ENCODE results near the gene SCAF1. TPM values are rescaled to one million over a fixed set of nuclear protein-coding genes. Genes with fewer than 3 reads are reported as not detected.

SCAF1 gene, protein sequence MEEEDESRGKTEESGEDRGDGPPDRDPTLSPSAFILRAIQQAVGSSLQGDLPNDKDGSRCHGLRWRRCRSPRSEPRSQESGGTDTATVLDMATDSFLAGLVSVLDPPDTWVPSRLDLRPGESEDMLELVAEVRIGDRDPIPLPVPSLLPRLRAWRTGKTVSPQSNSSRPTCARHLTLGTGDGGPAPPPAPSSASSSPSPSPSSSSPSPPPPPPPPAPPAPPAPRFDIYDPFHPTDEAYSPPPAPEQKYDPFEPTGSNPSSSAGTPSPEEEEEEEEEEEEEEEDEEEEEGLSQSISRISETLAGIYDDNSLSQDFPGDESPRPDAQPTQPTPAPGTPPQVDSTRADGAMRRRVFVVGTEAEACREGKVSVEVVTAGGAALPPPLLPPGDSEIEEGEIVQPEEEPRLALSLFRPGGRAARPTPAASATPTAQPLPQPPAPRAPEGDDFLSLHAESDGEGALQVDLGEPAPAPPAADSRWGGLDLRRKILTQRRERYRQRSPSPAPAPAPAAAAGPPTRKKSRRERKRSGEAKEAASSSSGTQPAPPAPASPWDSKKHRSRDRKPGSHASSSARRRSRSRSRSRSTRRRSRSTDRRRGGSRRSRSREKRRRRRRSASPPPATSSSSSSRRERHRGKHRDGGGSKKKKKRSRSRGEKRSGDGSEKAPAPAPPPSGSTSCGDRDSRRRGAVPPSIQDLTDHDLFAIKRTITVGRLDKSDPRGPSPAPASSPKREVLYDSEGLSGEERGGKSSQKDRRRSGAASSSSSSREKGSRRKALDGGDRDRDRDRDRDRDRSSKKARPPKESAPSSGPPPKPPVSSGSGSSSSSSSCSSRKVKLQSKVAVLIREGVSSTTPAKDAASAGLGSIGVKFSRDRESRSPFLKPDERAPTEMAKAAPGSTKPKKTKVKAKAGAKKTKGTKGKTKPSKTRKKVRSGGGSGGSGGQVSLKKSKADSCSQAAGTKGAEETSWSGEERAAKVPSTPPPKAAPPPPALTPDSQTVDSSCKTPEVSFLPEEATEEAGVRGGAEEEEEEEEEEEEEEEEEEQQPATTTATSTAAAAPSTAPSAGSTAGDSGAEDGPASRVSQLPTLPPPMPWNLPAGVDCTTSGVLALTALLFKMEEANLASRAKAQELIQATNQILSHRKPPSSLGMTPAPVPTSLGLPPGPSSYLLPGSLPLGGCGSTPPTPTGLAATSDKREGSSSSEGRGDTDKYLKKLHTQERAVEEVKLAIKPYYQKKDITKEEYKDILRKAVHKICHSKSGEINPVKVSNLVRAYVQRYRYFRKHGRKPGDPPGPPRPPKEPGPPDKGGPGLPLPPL
- 100 to 1,000 TPM in 1 of 2 donors, 10 to 100 TPM in 1; 75.8 to 106 TPM for total RNA-seq

DNA sequence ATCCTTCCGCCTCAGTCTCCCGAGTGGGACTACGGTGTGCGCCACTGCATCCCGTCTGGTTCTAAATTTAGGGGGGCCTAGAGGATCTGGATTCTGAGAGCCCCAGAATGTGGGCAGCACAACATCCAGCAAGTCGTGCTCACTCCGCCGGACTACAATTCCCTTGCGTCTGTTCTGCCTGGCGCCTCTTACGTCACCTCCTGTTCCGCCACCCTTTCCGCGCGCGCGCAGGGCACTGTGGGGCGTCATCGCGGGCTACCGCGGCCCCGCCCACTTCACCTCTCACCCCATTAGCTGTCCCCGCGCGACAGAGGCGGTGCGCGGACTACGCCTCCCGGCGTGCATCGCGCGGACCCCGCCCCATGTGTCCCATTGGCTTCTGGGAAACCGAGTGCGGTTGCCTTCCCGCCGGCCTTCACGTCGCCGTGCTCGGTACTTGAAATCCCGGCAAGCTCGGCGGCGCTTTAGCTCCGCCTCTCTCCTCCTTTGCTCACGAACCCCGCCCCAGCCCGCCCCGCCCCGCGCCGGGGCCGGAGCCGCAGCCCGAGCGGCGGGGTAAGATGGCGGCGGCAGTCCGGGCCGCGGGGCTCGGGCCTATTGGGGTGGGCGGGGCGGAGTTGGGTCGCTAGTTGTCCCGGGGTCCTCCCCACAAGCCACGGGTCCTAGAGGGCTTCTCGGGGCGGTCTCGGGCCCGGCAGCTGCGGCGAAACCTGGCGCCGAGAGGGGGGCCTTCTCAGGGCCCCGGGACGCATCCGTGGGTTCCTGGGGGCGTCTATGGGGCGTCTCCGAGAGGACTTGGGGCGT is at the start of gene SCAF1:
SCAF1 (plus strand) TSS at position 522 of the 804 bp plus-strand sequence. CDS start 2,818 bp downstream, outside the sequence.
- Mint-ChIP-seq H3K4me1 (ENCODE audit: low read depth in 2 of 2) (peaks cover 54 to 57% of the 10 kb centered on the region in 2 donors), H3K4me3 (peak within 1 kb of the TSS; percentile 99), H3K27me3 (peaks cover 0 to 4% of the 10 kb centered on the region in 2 donors), H3K9me3 (no peaks in the 10 kb centered on the region), H3K27ac (peak within 1 kb of the TSS; percentile 99), H3K36me3 (no peaks in the 10 kb centered on the region)
- DNase-seq (ENCODE audit: low spot score) = peak; percentile 100
- ATAC-seq = peak; percentile 83 to 86

DNA sequence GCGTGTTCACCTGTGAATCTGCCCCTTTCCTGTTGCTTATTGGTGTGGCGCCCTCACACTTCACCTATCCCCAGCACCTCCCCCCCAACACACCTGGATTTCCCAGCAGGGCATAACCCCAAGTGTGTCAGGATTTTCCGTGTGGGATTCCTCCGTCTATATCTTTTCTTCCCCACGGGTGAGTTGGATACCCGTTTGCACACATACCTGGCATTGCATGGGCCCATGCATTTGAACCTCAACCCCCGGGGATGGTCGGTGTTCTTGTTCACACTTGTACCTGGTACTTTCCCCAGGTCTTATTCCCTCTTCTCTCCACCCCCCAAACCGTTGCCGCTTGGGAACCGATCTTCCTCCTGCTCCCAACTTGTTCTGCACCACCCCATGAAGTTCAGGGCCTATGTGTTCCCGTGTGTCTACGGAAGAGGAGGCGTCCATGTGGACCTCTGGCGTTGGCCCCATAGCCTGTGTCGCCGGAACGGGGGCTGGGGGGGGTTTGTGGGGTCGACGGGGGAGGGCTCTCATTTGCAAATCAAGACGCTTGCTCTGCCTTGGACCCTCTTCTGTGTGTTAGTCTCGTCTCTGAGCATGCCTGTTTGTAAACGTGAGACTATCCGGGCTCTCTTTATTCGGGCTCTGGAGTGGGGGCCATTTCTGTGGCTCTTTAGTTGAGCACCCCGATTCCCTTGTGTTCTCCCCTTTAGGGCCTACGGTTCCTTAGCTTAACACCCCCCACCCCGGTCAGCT is 49.4 kb upstream of the SCAF1 start:
- H3K36me3 Mint-ChIP-seq = peaks cover 10% of the 10 kb centered on the region
- peaks cover 29 to 35% of the 10 kb centered on the region in 2 donors for H3K4me1 Mint-ChIP-seq (ENCODE audit: low read depth in 2 of 2)
- ATAC-seq (no peak), DNase-seq (ENCODE audit: low spot score) (no peak)
- H3K4me3 Mint-ChIP-seq = peak overlapping the region; percentile 94
- H3K27ac Mint-ChIP-seq = peak overlapping the region; percentile 86 to 88
- H3K27me3 Mint-ChIP-seq = no peaks in the 10 kb centered on the region
- no peaks in the 10 kb centered on the region for H3K9me3 Mint-ChIP-seq

DNA sequence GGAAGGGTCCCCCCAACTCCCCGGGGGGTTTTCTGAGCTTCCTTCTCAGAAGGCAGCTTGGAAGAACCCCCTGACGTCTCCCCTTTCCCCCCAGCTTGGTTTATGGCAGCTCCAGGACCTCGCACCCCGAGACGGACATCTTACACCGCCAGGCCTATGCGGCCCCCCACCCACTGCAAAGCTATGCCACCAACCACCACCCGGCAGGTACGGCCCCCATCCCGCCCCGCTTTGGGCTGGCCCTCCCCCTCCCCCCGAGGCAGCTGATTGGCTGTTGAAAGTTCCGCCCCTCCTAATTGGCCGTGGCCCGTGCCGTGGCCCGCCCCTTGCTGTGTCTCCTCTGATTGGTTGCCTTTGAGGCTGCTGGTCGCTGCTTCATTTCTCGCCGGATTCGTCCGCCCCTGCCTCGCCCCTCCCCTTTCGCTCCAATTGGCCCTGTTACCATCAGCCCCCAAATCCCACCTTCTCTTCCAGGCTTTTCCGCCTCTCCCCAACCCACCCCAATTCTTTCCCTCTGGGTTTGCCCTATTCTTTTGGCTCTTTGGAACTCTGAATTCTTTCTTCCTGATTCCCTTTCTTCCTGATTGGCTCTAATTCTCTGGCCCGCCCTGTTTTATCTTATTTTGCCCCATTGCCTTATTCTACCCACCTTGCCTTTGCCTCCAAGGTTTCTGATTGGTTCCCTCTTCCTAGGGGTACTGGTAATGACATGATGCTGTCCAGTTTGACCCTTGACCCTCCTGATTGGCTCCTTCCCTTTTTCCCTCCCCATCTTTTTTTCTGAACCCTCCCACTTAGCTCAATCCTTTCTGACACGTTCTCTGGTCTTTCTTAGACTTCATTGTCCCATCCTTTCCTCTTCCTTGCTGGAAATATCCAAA is 48.5 kb upstream of the SCAF1 start:
- H3K4me3 Mint-ChIP-seq = peak overlapping the region; percentile 94
- H3K36me3 Mint-ChIP-seq = peaks cover 10% of the 10 kb centered on the region
- peak overlapping the region; percentile 86 to 88 for H3K27ac Mint-ChIP-seq
- DNase-seq (ENCODE audit: low spot score) (peak; percentile 94), ATAC-seq (peak; percentile 71 to 82)
- H3K27me3 Mint-ChIP-seq = no peaks in the 10 kb centered on the region
- peaks cover 29 to 35% of the 10 kb centered on the region in 2 donors for H3K4me1 Mint-ChIP-seq (ENCODE audit: low read depth in 2 of 2)
- no peaks in the 10 kb centered on the region for H3K9me3 Mint-ChIP-seq

DNA sequence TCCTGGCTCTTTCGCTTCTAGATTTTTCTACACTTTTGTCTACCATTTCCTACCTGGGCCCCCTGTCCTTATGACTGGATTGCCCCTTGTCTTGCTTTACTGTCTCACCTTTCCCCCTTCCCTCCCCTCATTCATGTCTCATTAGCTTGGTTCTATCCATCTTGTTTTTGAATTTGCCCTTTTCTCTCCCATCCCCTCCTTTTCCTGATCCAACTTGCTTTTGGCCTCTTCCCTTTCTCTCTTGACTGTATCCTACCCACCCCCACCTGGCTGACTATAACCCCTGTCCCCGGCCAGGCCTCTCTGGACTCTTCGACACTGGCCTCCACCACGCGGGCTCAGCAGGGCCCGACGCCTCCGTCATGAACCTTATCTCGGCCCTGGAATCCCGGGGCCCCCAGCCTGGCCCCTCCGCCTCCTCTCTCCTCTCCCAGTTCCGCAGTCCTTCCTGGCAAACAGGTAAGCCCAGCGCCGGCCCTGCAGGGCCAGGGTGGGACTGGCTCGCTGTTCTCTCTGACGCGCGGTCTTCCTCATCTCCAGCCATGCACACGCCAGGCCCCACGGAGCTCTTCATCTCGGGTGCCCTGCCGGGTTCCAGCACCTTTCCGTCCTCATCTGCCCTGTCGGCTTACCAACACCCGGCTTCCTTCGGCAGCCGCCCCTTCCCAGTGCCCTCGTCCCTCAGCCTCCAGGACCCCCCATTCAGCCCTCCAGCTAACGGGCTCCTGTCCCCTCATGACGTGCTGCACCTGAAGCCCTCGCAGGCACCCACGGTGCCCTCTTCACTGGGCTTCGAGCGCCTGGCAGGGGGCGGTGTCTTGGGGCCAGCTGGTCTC is 47.6 kb upstream of the SCAF1 start:
- Mint-ChIP-seq H3K27me3 (no peaks in the 10 kb centered on the region), H3K4me3 (peak overlapping the region; percentile 94), H3K4me1 (ENCODE audit: low read depth in 2 of 2) (peaks cover 23 to 32% of the 10 kb centered on the region in 2 donors), H3K9me3 (no peaks in the 10 kb centered on the region), H3K27ac (peak overlapping the region; percentile 86 to 88), H3K36me3 (peaks cover 10% of the 10 kb centered on the region)
- ATAC-seq = no peak
- DNase-seq (ENCODE audit: low spot score) = no peak

DNA sequence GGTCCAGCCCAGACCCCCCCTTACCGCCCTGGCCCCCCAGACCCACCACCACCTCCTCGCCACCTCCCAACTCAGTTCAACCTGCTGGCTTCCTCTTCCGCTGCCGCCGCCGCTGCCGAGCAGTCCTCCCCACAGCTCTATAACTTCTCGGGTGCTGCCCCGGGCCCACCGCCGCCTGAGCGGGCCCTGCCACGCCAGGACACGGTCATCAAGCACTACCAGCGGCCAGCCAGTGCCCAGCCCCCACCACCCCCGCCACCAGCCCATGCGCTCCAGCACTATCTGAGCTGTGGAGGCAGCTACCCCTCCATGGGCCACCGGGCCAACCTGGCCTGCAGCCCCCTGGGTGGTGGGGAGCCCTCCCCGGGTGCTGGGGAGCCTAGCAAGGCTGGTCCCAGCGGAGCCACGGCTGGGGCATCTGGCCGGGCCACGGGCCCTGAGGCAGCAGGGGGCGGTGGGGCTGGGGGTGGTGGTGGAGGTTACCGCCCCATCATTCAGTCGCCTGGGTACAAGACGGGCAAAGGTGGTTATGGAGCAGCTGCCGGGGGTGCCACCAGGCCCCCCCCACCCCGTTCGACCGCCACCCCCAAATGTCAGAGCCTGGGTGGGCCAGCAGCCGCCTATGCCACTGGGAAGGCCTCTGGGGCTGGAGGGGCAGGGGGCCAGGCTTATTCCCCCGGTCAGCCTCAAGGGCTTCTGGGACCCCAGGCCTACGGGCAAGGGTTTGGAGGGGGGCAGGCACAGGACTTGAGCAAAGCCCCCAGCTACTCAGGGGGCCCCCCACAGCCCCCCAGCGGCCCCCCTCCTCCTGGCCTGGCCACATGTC is 46.8 kb upstream of the SCAF1 start:
- no peak for DNase-seq (ENCODE audit: low spot score)
- Mint-ChIP-seq H3K27me3 (no peaks in the 10 kb centered on the region), H3K4me3 (peak overlapping the region; percentile 94), H3K27ac (no peak overlapping the region), H3K36me3 (peaks cover 10% of the 10 kb centered on the region), H3K9me3 (no peaks in the 10 kb centered on the region), H3K4me1 (ENCODE audit: low read depth in 2 of 2) (peaks cover 29 to 31% of the 10 kb centered on the region in 2 donors)
- ATAC-seq = no peak

DNA sequence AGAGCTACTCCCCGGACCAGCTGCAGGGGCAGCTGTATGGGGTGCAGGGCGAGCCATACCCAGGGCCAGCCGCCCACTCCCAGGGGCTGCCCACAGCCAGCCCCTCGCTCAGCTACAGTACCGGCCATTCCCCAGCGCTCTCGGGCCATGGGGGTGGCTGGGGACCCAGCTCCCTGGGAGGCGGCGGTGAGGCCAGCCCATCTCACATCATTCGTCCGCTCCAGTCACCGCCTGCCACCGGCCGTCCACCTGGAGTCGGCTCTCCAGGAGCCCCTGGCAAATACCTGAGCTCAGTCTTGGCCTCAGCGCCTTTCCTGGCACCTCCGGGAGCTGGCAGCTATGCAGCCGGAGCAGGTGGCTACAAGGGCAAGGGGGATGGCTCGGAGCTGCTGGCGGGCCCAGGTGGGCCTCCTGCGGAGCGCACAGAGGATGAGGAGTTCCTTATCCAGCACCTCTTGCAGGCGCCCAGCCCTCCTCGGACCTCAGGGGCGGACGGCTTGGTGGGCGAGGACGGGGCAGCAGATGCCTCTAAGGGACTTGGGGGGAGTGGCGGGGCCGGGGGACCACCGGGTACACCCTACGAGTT is 46.1 kb upstream of the SCAF1 start:
- H3K9me3 Mint-ChIP-seq = no peaks in the 10 kb centered on the region
- no peak for DNase-seq (ENCODE audit: low spot score)
- H3K27ac Mint-ChIP-seq = no peak overlapping the region
- ATAC-seq = no peak
- no peaks in the 10 kb centered on the region for H3K27me3 Mint-ChIP-seq
- H3K4me3 Mint-ChIP-seq = no peak overlapping the region
- H3K36me3 Mint-ChIP-seq = peaks cover 10% of the 10 kb centered on the region
- peaks cover 31 to 33% of the 10 kb centered on the region in 2 donors for H3K4me1 Mint-ChIP-seq (ENCODE audit: low read depth in 2 of 2)

DNA sequence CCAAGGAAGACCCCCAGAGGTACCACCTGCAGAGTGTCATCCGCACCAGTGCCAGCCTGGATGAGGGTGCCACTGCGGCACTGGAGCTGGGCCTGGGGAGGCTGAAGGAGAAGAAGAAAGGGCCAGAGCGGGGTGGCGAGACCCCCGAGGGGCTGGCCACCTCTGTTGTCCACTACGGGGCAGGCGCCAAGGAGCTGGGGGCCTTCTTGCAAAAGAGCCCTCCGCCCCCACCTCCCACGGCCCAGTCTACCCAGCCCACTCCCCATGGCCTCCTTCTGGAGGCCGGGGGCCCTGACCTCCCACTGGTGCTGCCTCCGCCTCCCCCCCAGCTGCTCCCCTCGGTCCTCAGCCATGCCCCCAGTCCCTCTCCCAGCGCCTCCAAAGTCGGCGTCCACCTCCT is 45.6 kb upstream of the SCAF1 start:
- no peaks in the 10 kb centered on the region for H3K9me3 Mint-ChIP-seq

DNA sequence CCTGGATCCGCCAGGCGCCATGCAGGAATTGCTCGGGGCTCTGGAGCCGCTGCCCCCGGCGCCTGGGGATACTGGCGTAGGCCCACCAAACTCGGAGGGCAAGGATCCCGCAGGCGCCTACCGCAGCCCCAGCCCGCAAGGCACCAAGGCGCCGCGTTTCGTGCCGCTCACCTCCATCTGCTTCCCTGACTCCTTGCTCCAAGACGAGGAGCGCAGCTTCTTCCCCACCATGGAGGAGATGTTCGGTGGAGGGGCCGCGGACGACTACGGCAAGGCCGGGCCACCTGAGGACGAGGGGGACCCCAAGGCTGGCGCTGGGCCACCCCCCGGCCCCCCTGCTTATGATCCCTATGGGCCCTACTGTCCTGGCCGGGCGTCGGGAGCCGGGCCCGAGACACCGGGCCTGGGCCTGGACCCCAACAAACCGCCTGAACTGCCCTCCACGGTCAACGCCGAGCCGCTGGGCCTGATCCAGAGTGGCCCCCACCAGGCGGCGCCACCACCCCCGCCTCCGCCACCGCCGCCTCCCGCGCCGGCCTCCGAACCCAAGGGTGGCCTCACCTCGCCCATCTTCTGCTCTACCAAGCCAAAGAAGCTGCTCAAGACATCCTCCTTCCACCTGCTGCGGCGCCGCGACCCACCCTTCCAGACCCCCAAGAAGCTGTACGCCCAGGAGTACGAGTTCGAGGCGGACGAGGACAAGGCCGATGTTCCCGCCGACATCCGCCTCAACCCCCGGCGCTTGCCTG is 44.9 kb upstream of the SCAF1 start:
- Mint-ChIP-seq H3K4me1 (ENCODE audit: low read depth in 2 of 2) (peaks cover 33 to 36% of the 10 kb centered on the region in 2 donors), H3K36me3 (peaks cover 10% of the 10 kb centered on the region), H3K4me3 (no peak overlapping the region), H3K27me3 (no peaks in the 10 kb centered on the region), H3K27ac (no peak overlapping the region), H3K9me3 (no peaks in the 10 kb centered on the region)
- ATAC-seq = no peak
- DNase-seq (ENCODE audit: low spot score) = no peak

More for the DNA sequence above, 45.6 kb upstream of the SCAF1 start:
- Mint-ChIP-seq H3K4me1 (ENCODE audit: low read depth in 2 of 2) (peaks cover 34 to 36% of the 10 kb centered on the region in 2 donors), H3K4me3 (no peak overlapping the region), H3K27me3 (no peaks in the 10 kb centered on the region), H3K36me3 (peaks cover 10% of the 10 kb centered on the region), H3K27ac (no peak overlapping the region)
- DNase-seq (ENCODE audit: low spot score) (no peak), ATAC-seq (no peak)

DNA sequence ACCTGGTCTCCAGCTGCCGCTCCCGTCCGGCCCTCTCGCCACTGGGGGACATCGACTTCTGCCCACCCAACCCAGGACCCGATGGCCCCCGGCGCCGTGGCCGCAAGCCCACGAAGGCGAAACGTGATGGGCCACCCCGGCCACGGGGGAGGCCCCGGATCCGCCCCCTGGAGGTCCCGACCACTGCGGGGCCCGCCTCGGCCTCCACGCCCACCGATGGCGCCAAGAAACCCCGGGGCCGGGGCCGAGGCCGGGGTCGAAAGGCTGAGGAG is 44.4 kb upstream of the SCAF1 start:
- no peak for DNase-seq (ENCODE audit: low spot score)
- H3K36me3 Mint-ChIP-seq = peaks cover 10% of the 10 kb centered on the region
- no peak overlapping the region for H3K27ac Mint-ChIP-seq
- H3K4me1 Mint-ChIP-seq (ENCODE audit: low read depth in 2 of 2) = peaks cover 28 to 32% of the 10 kb centered on the region in 2 donors
- no peaks in the 10 kb centered on the region for H3K27me3 Mint-ChIP-seq
- no peaks in the 10 kb centered on the region for H3K9me3 Mint-ChIP-seq
- ATAC-seq = no peak
- H3K4me3 Mint-ChIP-seq = no peak overlapping the region
